Stimulated activated CD8-positive, alpha-beta memory T cell treated with anti-CD3 and anti-CD28 coated beads, Interleukin-4, amount 100 ng/mL, for 24 hours (primary cell): ENCODE results near the gene PVRIG.
"Not testable (repeated sequence)": the region's sequence is repeated elsewhere in the genome, so short reads cannot be mapped to it uniquely, and the experiment has no call there.

ENCODE experiments used
- DNase-seq: peaks from one replicate; pipeline ENCODE4 v3.0.0-alpha.2; 2020; ENCODE audit warnings: low read depth

PVRIG gene

GRCh38 chr7:100234660-100235317 is 15.0 kb downstream of the PVRIG start:
- DNase-seq: not testable (repeated sequence)

- DNase-seq: not testable (repeated sequence)
Observed at GRCh38 chr7:100239975-100240374, 20.2 kb downstream of the PVRIG start.

- not testable (repeated sequence) for DNase-seq
Observed at GRCh38 chr7:100243385-100243784, 23.6 kb downstream of the PVRIG start.

- DNase-seq: not testable (repeated sequence)
Observed at GRCh38 chr7:100244988-100245605, 25.3 kb downstream of the PVRIG start.

- not testable (repeated sequence) for DNase-seq
Observed at GRCh38 chr7:100246121-100246864, 26.5 kb downstream of the PVRIG start.

GRCh38 chr7:100246865-100247137 is 27.1 kb downstream of the PVRIG start:
- DNase-seq: not testable (repeated sequence)

GRCh38 chr7:100247152-100247757 is 27.5 kb downstream of the PVRIG start:
- DNase-seq: no peak

- DNase-seq: no peak
Observed at GRCh38 chr7:100248483-100248882, 28.7 kb downstream of the PVRIG start.

- DNase-seq: no peak
Observed at GRCh38 chr7:100257017-100257416, 37.3 kb downstream of the PVRIG start.

GRCh38 chr7:100259984-100260383 is 40.2 kb downstream of the PVRIG start:
- not testable (repeated sequence) for DNase-seq

GRCh38 chr7:100262896-100263295 is 43.1 kb downstream of the PVRIG start:
- not testable (repeated sequence) for DNase-seq

GRCh38 chr7:100264223-100264622 is 44.5 kb downstream of the PVRIG start:
- not testable (repeated sequence) for DNase-seq

- not testable (repeated sequence) for DNase-seq
Observed at GRCh38 chr7:100264669-100265165, 45.0 kb downstream of the PVRIG start.

- not testable (repeated sequence) for DNase-seq
Observed at GRCh38 chr7:100265851-100266250, 46.1 kb downstream of the PVRIG start.

- no peak for DNase-seq
Observed at GRCh38 chr7:100266576-100267354, 47.0 kb downstream of the PVRIG start.

GRCh38 chr7:100267648-100268047 is 47.9 kb downstream of the PVRIG start:
- no peak for DNase-seq

- not testable (repeated sequence) for DNase-seq
Observed at GRCh38 chr7:100268882-100269281, 49.1 kb downstream of the PVRIG start.

- not testable (repeated sequence) for DNase-seq
Observed at GRCh38 chr7:100269306-100270045, 49.7 kb downstream of the PVRIG start.

GRCh38 chr7:100270046-100270918 is 50.5 kb downstream of the PVRIG start:
- not testable (repeated sequence) for DNase-seq
